BLaER1 (cell line): Measurements from ENCODE around the gene SINHCAF.
"Not testable (repeated sequence)": the region's sequence is repeated elsewhere in the genome, so short reads cannot be mapped to it uniquely, and the experiment has no call there.

Experiments
- H3K27ac ChIP-seq: shearing (Covaris generic); formaldehyde crosslinking; 2 replicates; pipeline ENCODE4 v1.8.1; 2022
- H3K27me3 ChIP-seq: shearing (Covaris generic); formaldehyde crosslinking; 2 replicates; pipeline ENCODE4 v1.8.1; 2022
- H3K36me3 ChIP-seq: shearing (Covaris generic); formaldehyde crosslinking; 2 replicates; pipeline ENCODE4 v1.8.1; 2022
- H3K4me1 ChIP-seq: shearing (Covaris generic); formaldehyde crosslinking; 2 replicates; pipeline ENCODE4 v1.8.1; 2022
- H3K4me2 ChIP-seq: shearing (Covaris generic); formaldehyde crosslinking; 2 replicates; pipeline ENCODE4 v1.8.1; 2022
- H3K4me3 ChIP-seq: shearing (Covaris generic); formaldehyde crosslinking; 2 replicates; pipeline ENCODE4 v1.8.1; 2022
- H3K9ac ChIP-seq: shearing (Covaris generic); formaldehyde crosslinking; 2 replicates; pipeline ENCODE4 v1.8.1; 2022
- H3K9me3 ChIP-seq: shearing (Covaris generic); formaldehyde crosslinking; 2 replicates; pipeline ENCODE4 v1.8.1; 2022
- H4K20me1 ChIP-seq: shearing (Covaris generic); formaldehyde crosslinking; 2 replicates; pipeline ENCODE4 v1.8.1; 2022
- Cebpa-rat ChIP-seq: shearing (Covaris generic); IDR thresholded peaks from 2 replicates; pipeline ENCODE4 v1.8.1; 2022

SINHCAF gene

GRCh38 chr12:31297572-31298514 lies 28.1 kb downstream of the SINHCAF start:
- H3K4me3 ChIP-seq = no peak overlapping the region
- peaks cover 32% of the 10 kb centered on the region for H3K4me1 ChIP-seq
- peak overlapping the region; percentile 8 for H3K4me2 ChIP-seq
- peaks cover 100% of the 10 kb centered on the region for H3K36me3 ChIP-seq
- H4K20me1 ChIP-seq = peaks cover 100% of the 10 kb centered on the region
- TF ChIP-seq Cebpa-rat = no peak
- H3K9me3 ChIP-seq = no peaks in the 10 kb centered on the region
- no peaks in the 10 kb centered on the region for H3K27me3 ChIP-seq
- H3K9ac ChIP-seq = no peak overlapping the region
- no peak overlapping the region for H3K27ac ChIP-seq

DNA sequence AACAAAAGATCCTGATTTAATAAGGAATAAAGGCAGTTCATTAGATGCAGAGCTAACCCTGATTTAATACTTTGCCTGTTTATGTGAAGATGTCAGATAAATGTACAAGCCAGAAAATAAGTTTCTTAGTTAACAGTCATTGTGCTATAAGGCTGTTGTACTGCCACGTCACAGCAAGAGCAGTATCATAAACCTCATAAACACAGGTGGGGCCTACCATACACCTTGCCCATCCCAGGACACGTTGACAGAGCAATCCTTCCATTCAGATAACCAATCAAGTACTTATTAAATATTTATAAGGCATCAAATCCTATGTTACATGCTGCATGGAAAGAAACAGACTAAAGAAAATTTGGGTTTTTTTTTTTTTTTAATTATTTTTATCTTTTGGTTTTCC lies 36.5 kb downstream of the SINHCAF start:
- no peaks in the 10 kb centered on the region for H3K4me1 ChIP-seq
- H3K9ac ChIP-seq = no peak overlapping the region
- H4K20me1 ChIP-seq = peaks cover 98% of the 10 kb centered on the region
- no peak for TF ChIP-seq Cebpa-rat
- no peak overlapping the region for H3K4me2 ChIP-seq
- H3K9me3 ChIP-seq = no peaks in the 10 kb centered on the region
- H3K36me3 ChIP-seq = peaks cover 100% of the 10 kb centered on the region
- no peak overlapping the region for H3K4me3 ChIP-seq
- H3K27me3 ChIP-seq = no peaks in the 10 kb centered on the region
- no peak overlapping the region for H3K27ac ChIP-seq

GRCh38 chr12:31288381-31288780 lies 37.6 kb downstream of the SINHCAF start:
- no peak overlapping the region for H3K9ac ChIP-seq
- TF ChIP-seq Cebpa-rat = no peak
- peaks cover 99% of the 10 kb centered on the region for H3K36me3 ChIP-seq
- H3K4me3 ChIP-seq = no peak overlapping the region
- no peaks in the 10 kb centered on the region for H3K9me3 ChIP-seq
- no peak overlapping the region for H3K4me2 ChIP-seq
- no peaks in the 10 kb centered on the region for H3K4me1 ChIP-seq
- H3K27me3 ChIP-seq = no peaks in the 10 kb centered on the region
- H4K20me1 ChIP-seq = peaks cover 96% of the 10 kb centered on the region
- H3K27ac ChIP-seq = no peak overlapping the region

GRCh38 chr12:31280183-31280582 lies 45.8 kb downstream of the SINHCAF start:
- no peaks in the 10 kb centered on the region for H3K4me1 ChIP-seq
- peaks cover 62% of the 10 kb centered on the region for H4K20me1 ChIP-seq
- H3K27me3 ChIP-seq = no peaks in the 10 kb centered on the region
- H3K9ac ChIP-seq = no peak overlapping the region
- no peak for TF ChIP-seq Cebpa-rat
- H3K9me3 ChIP-seq = no peaks in the 10 kb centered on the region
- peaks cover 87% of the 10 kb centered on the region for H3K36me3 ChIP-seq
- H3K4me2 ChIP-seq = no peak overlapping the region
- no peak overlapping the region for H3K27ac ChIP-seq
- no peak overlapping the region for H3K4me3 ChIP-seq

- H3K27ac ChIP-seq = no peak overlapping the region
- TF ChIP-seq Cebpa-rat = no peak
- H3K4me1 ChIP-seq = no peaks in the 10 kb centered on the region
- H3K9ac ChIP-seq = no peak overlapping the region
- H3K4me3 ChIP-seq = no peak overlapping the region
- H3K36me3 ChIP-seq = peaks cover 87% of the 10 kb centered on the region
- no peak overlapping the region for H3K4me2 ChIP-seq
- H3K9me3 ChIP-seq = no peaks in the 10 kb centered on the region
- no peaks in the 10 kb centered on the region for H3K27me3 ChIP-seq
- H4K20me1 ChIP-seq = peaks cover 63% of the 10 kb centered on the region
Measured at GRCh38 chr12:31279390-31279924, 46.5 kb downstream of the SINHCAF start.

GRCh38 chr12:31278832-31279231 lies 47.1 kb downstream of the SINHCAF start:
- no peaks in the 10 kb centered on the region for H3K27me3 ChIP-seq
- no peak for TF ChIP-seq Cebpa-rat
- no peak overlapping the region for H3K4me2 ChIP-seq
- H3K4me3 ChIP-seq = no peak overlapping the region
- H4K20me1 ChIP-seq = peaks cover 62% of the 10 kb centered on the region
- H3K36me3 ChIP-seq = peaks cover 85% of the 10 kb centered on the region
- no peaks in the 10 kb centered on the region for H3K4me1 ChIP-seq
- H3K27ac ChIP-seq = no peak overlapping the region
- H3K9ac ChIP-seq = no peak overlapping the region
- H3K9me3 ChIP-seq = no peaks in the 10 kb centered on the region

DNA sequence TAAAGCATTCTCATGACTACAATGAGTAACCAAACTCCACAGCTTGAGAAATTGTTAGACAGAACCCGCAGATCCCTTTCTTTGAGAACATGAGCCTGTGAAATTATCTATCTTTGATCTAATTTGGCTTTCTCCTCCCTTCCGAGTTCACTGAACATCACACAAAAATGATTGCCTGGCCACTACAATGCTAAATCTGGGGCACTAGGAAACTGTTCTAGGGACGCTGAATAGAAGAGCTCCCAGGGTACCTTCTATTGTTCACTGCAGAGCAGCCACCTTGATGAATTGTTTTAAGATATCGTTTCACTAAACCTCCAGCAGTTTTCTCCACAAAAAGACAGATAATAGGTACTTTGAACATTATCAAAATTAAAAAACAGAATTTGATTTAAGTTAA lies 47.5 kb downstream of the SINHCAF start:
- H4K20me1 ChIP-seq = peaks cover 58% of the 10 kb centered on the region
- no peak overlapping the region for H3K9ac ChIP-seq
- H3K36me3 ChIP-seq = peaks cover 81% of the 10 kb centered on the region
- no peaks in the 10 kb centered on the region for H3K4me1 ChIP-seq
- TF ChIP-seq Cebpa-rat = no peak
- H3K27ac ChIP-seq = no peak overlapping the region
- no peak overlapping the region for H3K4me3 ChIP-seq
- no peaks in the 10 kb centered on the region for H3K27me3 ChIP-seq
- no peaks in the 10 kb centered on the region for H3K9me3 ChIP-seq
- H3K4me2 ChIP-seq = no peak overlapping the region

GRCh38 chr12:31277081-31277480 lies 48.9 kb downstream of the SINHCAF start:
- no peak overlapping the region for H3K27ac ChIP-seq
- peaks cover 73% of the 10 kb centered on the region for H3K36me3 ChIP-seq
- no peak for TF ChIP-seq Cebpa-rat
- peaks cover 61% of the 10 kb centered on the region for H4K20me1 ChIP-seq
- H3K4me1 ChIP-seq = no peaks in the 10 kb centered on the region
- H3K9me3 ChIP-seq = no peaks in the 10 kb centered on the region
- no peak overlapping the region for H3K4me2 ChIP-seq
- H3K4me3 ChIP-seq = no peak overlapping the region
- no peaks in the 10 kb centered on the region for H3K27me3 ChIP-seq
- H3K9ac ChIP-seq = no peak overlapping the region

GRCh38 chr12:31275491-31275890 lies 50.5 kb downstream of the SINHCAF start:
- Histone ChIP-seq H3K27ac (no peak overlapping the region), H3K9ac (no peak overlapping the region), H3K4me3 (no peak overlapping the region), H3K9me3 (no peaks in the 10 kb centered on the region), H3K27me3 (no peaks in the 10 kb centered on the region), H3K36me3 (peaks cover 77% of the 10 kb centered on the region), H3K4me1 (no peaks in the 10 kb centered on the region), H4K20me1 (peaks cover 62% of the 10 kb centered on the region), H3K4me2 (no peak overlapping the region)
- no peak for TF ChIP-seq Cebpa-rat

GRCh38 chr12:31274520-31275300 lies 51.2 kb downstream of the SINHCAF start:
- no peak overlapping the region for H3K27ac ChIP-seq
- H4K20me1 ChIP-seq = peaks cover 55% of the 10 kb centered on the region
- no peak overlapping the region for H3K4me3 ChIP-seq
- H3K27me3 ChIP-seq = no peaks in the 10 kb centered on the region
- no peak for TF ChIP-seq Cebpa-rat
- H3K36me3 ChIP-seq = peaks cover 78% of the 10 kb centered on the region
- H3K9me3 ChIP-seq = no peaks in the 10 kb centered on the region
- no peaks in the 10 kb centered on the region for H3K4me1 ChIP-seq
- H3K4me2 ChIP-seq = no peak overlapping the region
- H3K9ac ChIP-seq = no peak overlapping the region

GRCh38 chr12:31273794-31274193 lies 52.2 kb downstream of the SINHCAF start:
- H3K27me3 ChIP-seq, H3K4me2 ChIP-seq: not testable (repeated sequence)
- peaks cover 74% of the 10 kb centered on the region for H3K36me3 ChIP-seq

More at GRCh38 chr12:31273794-31274193, 52.2 kb downstream of the SINHCAF start:
- H3K9ac ChIP-seq, H3K27ac ChIP-seq, H3K4me1 ChIP-seq, H3K4me3 ChIP-seq, H3K9me3 ChIP-seq: not testable (repeated sequence)
- peaks cover 46% of the 10 kb centered on the region for H4K20me1 ChIP-seq
